HL-60/S4 (cell line): Measurements from ENCODE around the gene KCNIP3.

Experiments
- in situ Hi-C: fragments of 300-500 bp; cut with MboI; formaldehyde crosslinking; loops from 2 replicates; pipeline ENCODE4 v1.14.3; 2022; ENCODE audit warnings: low sequenced_read_pairs

KCNIP3 gene

GRCh38 chr2:95274291-95275150 is 22.6 kb upstream of the KCNIP3 start, which contains the start of gene PROM2:
Gene PROM2, plus strand, starts transcription at chr2:95274449. Its CDS starts 137 bp downstream, at chr2:95274586.
- in situ Hi-C loops = no loop called here

GRCh38 chr2:95275151-95275515 is 22.0 kb upstream of the KCNIP3 start:
- in situ Hi-C loops = no loop called here

- in situ Hi-C loops = no loop called here
These were observed 21.4 kb upstream of the KCNIP3 start for GRCh38 chr2:95275601-95276243.

- in situ Hi-C loops = no loop called here
These were observed 20.8 kb upstream of the KCNIP3 start for GRCh38 chr2:95276244-95276887.

GRCh38 chr2:95276888-95277245 is 20.3 kb upstream of the KCNIP3 start:
- in situ Hi-C loops = no loop called here

GRCh38 chr2:95277246-95277906 is 19.8 kb upstream of the KCNIP3 start:
- in situ Hi-C loops = no loop called here

GRCh38 chr2:95278051-95278471 is 19.1 kb upstream of the KCNIP3 start:
- in situ Hi-C loops = no loop called here

- in situ Hi-C loops = no loop called here
These were observed 18.4 kb upstream of the KCNIP3 start for GRCh38 chr2:95278637-95279225.

GRCh38 chr2:95279435-95280035 is 17.6 kb upstream of the KCNIP3 start:
- in situ Hi-C loops = no loop called here

- in situ Hi-C loops = no loop called here
These were observed 16.1 kb upstream of the KCNIP3 start for GRCh38 chr2:95281071-95281470.

- in situ Hi-C loops = no loop called here
These were observed 15.4 kb upstream of the KCNIP3 start for GRCh38 chr2:95281786-95282185.

GRCh38 chr2:95282458-95282857 is 14.7 kb upstream of the KCNIP3 start:
- in situ Hi-C loops = no loop called here

- in situ Hi-C loops = no loop called here
These were observed 13.6 kb upstream of the KCNIP3 start for GRCh38 chr2:95283562-95283961.

- in situ Hi-C loops = no loop called here
These were observed 12.1 kb upstream of the KCNIP3 start for GRCh38 chr2:95284886-95285541.

GRCh38 chr2:95285542-95285932 is 11.6 kb upstream of the KCNIP3 start:
- in situ Hi-C loops = no loop called here

GRCh38 chr2:95287336-95287735 is 9.8 kb upstream of the KCNIP3 start:
- in situ Hi-C loops = no loop called here

- in situ Hi-C loops = no loop called here
These were observed 9.3 kb upstream of the KCNIP3 start for GRCh38 chr2:95287806-95288205.

- in situ Hi-C loops = no loop called here
These were observed 7.9 kb upstream of the KCNIP3 start for GRCh38 chr2:95289253-95289652.

GRCh38 chr2:95291222-95291621 is 5.9 kb upstream of the KCNIP3 start:
- in situ Hi-C loops = no loop called here

GRCh38 chr2:95292623-95293260 is 4.4 kb upstream of the KCNIP3 start:
- in situ Hi-C loops = no loop called here
